ENCODE data around the gene RASGRP4. TPM values are rescaled to one million over a fixed set of nuclear protein-coding genes. Genes with fewer than 3 reads are reported as not detected.
A peak's percentile ranks its signal among the peaks of the same experiment; 100 is the strongest.

Gene RASGRP4
- total RNA-seq, 1 experiment from 2014 or later: not detected

- no TSS peak for BruUV-seq (replicated peaks)
- Mint-ChIP-seq H3K4me1 (ENCODE audit: low read depth, unreplicated experiment) (peaks cover 6% of the 10 kb centered on the region), H3K27ac (ENCODE audit: unreplicated experiment) (peak overlapping the region; percentile 26), H3K4me3 (ENCODE audit: unreplicated experiment) (no peak overlapping the region), H3K9me3 (ENCODE audit: unreplicated experiment) (no peaks in the 10 kb centered on the region), H3K36me3 (ENCODE audit: insufficient read depth, unreplicated experiment) (peaks cover 14% of the 10 kb centered on the region), H3K27me3 (ENCODE audit: insufficient read depth, unreplicated experiment) (no peaks in the 10 kb centered on the region)
- H3K27me3 ChIP-seq (replicated peaks; ENCODE audit: control insufficient read depth, insufficient read depth, low read length): no peaks in the 10 kb centered on the region
- POLR2A ChIA-PET: no interaction called here
- no peak for TF ChIP-seq CTCF (IDR thresholded peaks at IDR 0.05; ENCODE audit: insufficient read depth in 1 of 2, low read depth in 1 of 2, low read length in 1 of 2, severe bottlenecking in 1 of 2, unreplicated experiment in 1 of 2)
- no peak overlapping the region for H3K4me3 ChIP-seq (ENCODE audit: low read depth, low read length)
- H3K9me3 ChIP-seq: no peaks in the 10 kb centered on the region
- no peaks in the 10 kb centered on the region for H3K36me3 ChIP-seq (ENCODE audit: control insufficient read depth, insufficient read depth, low read length)
- CTCF ChIA-PET: no interaction called here
- intact Hi-C loops (cut with micrococcal nuclease; ENCODE audit: unreplicated experiment): no loop called here
- H3K4me1 ChIP-seq: peaks cover 17% of the 10 kb centered on the region
- no peak for DNase-seq
Measured at GRCh38 chr19:38409631-38410133, 16.3 kb downstream of the RASGRP4 start.

GRCh38 chr19:38405276-38405675 is 20.7 kb downstream of the RASGRP4 start:
- DNase-seq: no peak
- H3K4me1 ChIP-seq: peaks cover 10% of the 10 kb centered on the region; the same call in 1 of the 2 replicates
- CTCF ChIA-PET: interaction anchor here (0.6 to 1.6 kb wide), 2 partner anchors 8 to 332 kb away, joined by 3 to 6 read pairs; no protein-coding TSS in a partner anchor
- peaks cover 30% of the 10 kb centered on the region for H3K36me3 Mint-ChIP-seq (ENCODE audit: insufficient read depth, unreplicated experiment)
- intact Hi-C loops (cut with micrococcal nuclease; ENCODE audit: unreplicated experiment): no loop called here
- no peak overlapping the region for H3K4me3 ChIP-seq (ENCODE audit: low read depth, low read length)
- no peaks in the 10 kb centered on the region for H3K27me3 Mint-ChIP-seq (ENCODE audit: insufficient read depth, unreplicated experiment)
- H3K9me3 ChIP-seq: no peaks in the 10 kb centered on the region
- POLR2A ChIA-PET: no interaction called here
- no TSS peak for BruUV-seq (replicated peaks)
- H3K27me3 ChIP-seq (replicated peaks; ENCODE audit: control insufficient read depth, insufficient read depth, low read length): no peaks in the 10 kb centered on the region
- H3K27ac Mint-ChIP-seq (ENCODE audit: unreplicated experiment): no peak overlapping the region
- H3K9me3 Mint-ChIP-seq (ENCODE audit: unreplicated experiment): no peaks in the 10 kb centered on the region
- no peaks in the 10 kb centered on the region for H3K4me1 Mint-ChIP-seq (ENCODE audit: low read depth, unreplicated experiment)
- no peak for TF ChIP-seq CTCF (IDR thresholded peaks at IDR 0.05; ENCODE audit: insufficient read depth in 1 of 2, low read depth in 1 of 2, low read length in 1 of 2, severe bottlenecking in 1 of 2, unreplicated experiment in 1 of 2)
- H3K4me3 Mint-ChIP-seq (ENCODE audit: unreplicated experiment): peak overlapping the region; percentile 32
- H3K36me3 ChIP-seq (ENCODE audit: control insufficient read depth, insufficient read depth, low read length): no peaks in the 10 kb centered on the region

GRCh38 chr19:38404858-38405257 is 21.2 kb downstream of the RASGRP4 start:
- peak overlapping the region; percentile 32 for H3K4me3 Mint-ChIP-seq (ENCODE audit: unreplicated experiment)
- intact Hi-C loops (cut with micrococcal nuclease; ENCODE audit: unreplicated experiment): no loop called here
- POLR2A ChIA-PET: no interaction called here
- BruUV-seq (replicated peaks): no TSS peak
- H3K36me3 ChIP-seq (ENCODE audit: control insufficient read depth, insufficient read depth, low read length): no peaks in the 10 kb centered on the region
- H3K9me3 ChIP-seq: no peaks in the 10 kb centered on the region
- no peak for DNase-seq
- no peak for TF ChIP-seq CTCF (IDR thresholded peaks at IDR 0.05; ENCODE audit: insufficient read depth in 1 of 2, low read depth in 1 of 2, low read length in 1 of 2, severe bottlenecking in 1 of 2, unreplicated experiment in 1 of 2)
- H3K27me3 Mint-ChIP-seq (ENCODE audit: insufficient read depth, unreplicated experiment): no peaks in the 10 kb centered on the region
- CTCF ChIA-PET: interaction anchor here (0.6 to 1.6 kb wide), 4 partner anchors 8 to 472 kb away, joined by 3 to 6 read pairs (median 3); no protein-coding TSS in a partner anchor
- no peaks in the 10 kb centered on the region for H3K4me1 Mint-ChIP-seq (ENCODE audit: low read depth, unreplicated experiment)
- H3K36me3 Mint-ChIP-seq (ENCODE audit: insufficient read depth, unreplicated experiment): peaks cover 30% of the 10 kb centered on the region
- no peaks in the 10 kb centered on the region for H3K27me3 ChIP-seq (replicated peaks; ENCODE audit: control insufficient read depth, insufficient read depth, low read length)
- no peak overlapping the region for H3K4me3 ChIP-seq (ENCODE audit: low read depth, low read length)
- H3K27ac Mint-ChIP-seq (ENCODE audit: unreplicated experiment): no peak overlapping the region
- H3K4me1 ChIP-seq: peaks cover 10% of the 10 kb centered on the region; the same call in 1 of the 2 replicates
- H3K9me3 Mint-ChIP-seq (ENCODE audit: unreplicated experiment): no peaks in the 10 kb centered on the region
